Endodermal cell (in vitro differentiated cells): Measurements from ENCODE around the gene AP4B1. TPM values are rescaled to one million over a fixed set of nuclear protein-coding genes. Genes with fewer than 3 reads are reported as not detected.

Experiments used
- DNase-seq: peaks from one replicate; pipeline ENCODE4 v3.0.0-alpha.2; 2017
- H3K27ac ChIP-seq: 2 replicates; pipeline ENCODE4 v1.5.1; 2013; ENCODE audit warnings: mild to moderate bottlenecking, low read depth, low read length, moderate library complexity
- H3K27me3 ChIP-seq: 2 replicates; pipeline ENCODE4 v1.6.1; 2013; ENCODE audit warnings: mild to moderate bottlenecking, low read length, moderate library complexity; ENCODE audit not compliant: insufficient read depth, control insufficient read depth, poor library complexity, severe bottlenecking
- H3K36me3 ChIP-seq: 2 replicates; pipeline ENCODE4 v1.7.0; 2013; ENCODE audit warnings: mild to moderate bottlenecking, low read length, moderate library complexity; ENCODE audit not compliant: control insufficient read depth, insufficient read depth
- H3K4me1 ChIP-seq: one replicate; pipeline ENCODE4 v1.7.0; 2013; ENCODE audit warnings: low read length; ENCODE audit not compliant: control insufficient read depth, insufficient read depth
- H3K4me3 ChIP-seq: 2 replicates; pipeline ENCODE4 v1.5.1; 2013; ENCODE audit warnings: mild to moderate bottlenecking, low read length, moderate library complexity
- H3K9ac ChIP-seq: 2 replicates; pipeline ENCODE4 v1.6.1; 2013; ENCODE audit warnings: mild to moderate bottlenecking, low read length, moderate library complexity; ENCODE audit not compliant: poor library complexity, severe bottlenecking; ENCODE audit errors: extremely low read depth
- H3K9me3 ChIP-seq: 2 replicates; pipeline ENCODE4 v1.6.1; 2013; ENCODE audit warnings: mild to moderate bottlenecking, low read length, moderate library complexity; ENCODE audit not compliant: control insufficient read depth
- H3K27ac Mint-ChIP-seq: 2 replicates; pipeline ENCODE4 v1.8.0; 2020; ENCODE audit warnings: mixed read lengths
- H3K27me3 Mint-ChIP-seq: 2 replicates; pipeline ENCODE4 v1.8.0; 2021; ENCODE audit warnings: mild to moderate bottlenecking, mixed read lengths; ENCODE audit not compliant: insufficient read depth
- H3K36me3 Mint-ChIP-seq: 2 replicates; pipeline ENCODE4 v1.8.0; 2020; ENCODE audit warnings: low read depth, mixed read lengths
- H3K4me1 Mint-ChIP-seq: 2 replicates; pipeline ENCODE4 v1.8.0; 2020; ENCODE audit warnings: mixed read lengths
- H3K4me3 Mint-ChIP-seq: 2 replicates; pipeline ENCODE4 v1.8.0; 2020; ENCODE audit warnings: mild to moderate bottlenecking, moderate library complexity, mixed read lengths
- H3K9me3 Mint-ChIP-seq: 2 replicates; pipeline ENCODE4 v1.8.0; 2020; ENCODE audit warnings: mild to moderate bottlenecking, mixed read lengths
- CTCF ChIP-seq: fragments of 200-600 bp; sonication (generic); conservative IDR thresholded peaks from 2 replicates; pipeline ENCODE4 v1.5.0; 2021; ENCODE audit warnings: antibody characterized with exemption, mild to moderate bottlenecking
- WGBS, 2 experiments: methylation state at CpG; one replicate each; pipeline versions ENCODE4 v1.1.5 to v1.1.7; 2013; ENCODE audit warnings: missing lambda C conversion rate in 2 of 2, mixed read lengths in 1 of 2; ENCODE audit not compliant: insufficient coverage in 1 of 2, insufficient read length in 1 of 2; 5-methylcytosine and 5-hydroxymethylcytosine counted together
- total RNA-seq, 2 donors: library from RNA; stranded (reverse); fragmentation: NEBNext Ultra II Directional in 1 of 2; extraction: Animal tissue kit (Norgen Biotek cat#: 25700) in 1 of 2; gene quantifications; 2 replicates in 1 of 2; 3 replicates in 1 of 2; pipeline ENCODE4 v1.2.1, GENCODE V29; 2021

The AP4B1 gene
- total RNA-seq, 2 donors from 2014 or later: 9.6 to 14.7 TPM

GRCh38 chr1:113929750-113930498 lies 25.3 kb upstream of the AP4B1 start:
- peak overlapping the region; percentile 86 for H3K9ac ChIP-seq
- peak overlapping the region; percentile 96 for H3K4me3 ChIP-seq
- H3K27ac ChIP-seq: peak overlapping the region; percentile 68
- peaks cover 8% of the 10 kb centered on the region for H3K4me1 ChIP-seq
- no peaks in the 10 kb centered on the region for H3K9me3 Mint-ChIP-seq
- H3K27me3 Mint-ChIP-seq: peaks cover under 1% of the 10 kb centered on the region
- DNase-seq: no peak
- H3K9me3 ChIP-seq: no peaks in the 10 kb centered on the region
- H3K36me3 Mint-ChIP-seq: no peaks in the 10 kb centered on the region
- peaks cover 35% of the 10 kb centered on the region for H3K4me1 Mint-ChIP-seq
- peaks cover 3% of the 10 kb centered on the region for H3K27me3 ChIP-seq
- H3K27ac Mint-ChIP-seq: peak overlapping the region; percentile 79
- no peaks in the 10 kb centered on the region for H3K36me3 ChIP-seq
- WGBS, 2 experiments: 0% methylated on average over 13 to 64 of the region's 64 CpGs
- peak; percentile 45 for TF ChIP-seq CTCF
- peak overlapping the region; percentile 88 for H3K4me3 Mint-ChIP-seq

- peaks cover 8% of the 10 kb centered on the region for H3K27me3 Mint-ChIP-seq
Measured at GRCh38 chr1:113928941-113929749, 24.5 kb upstream of the AP4B1 start, which contains the start of gene HIPK1. HIPK1 (plus strand) TSS chr1:113929324.

More at GRCh38 chr1:113928941-113929749, 24.5 kb upstream of the AP4B1 start, which contains the start of gene HIPK1:
- peaks cover 34% of the 10 kb centered on the region for H3K4me1 Mint-ChIP-seq
- H3K9me3 Mint-ChIP-seq: no peaks in the 10 kb centered on the region
- H3K4me1 ChIP-seq: peaks cover 8% of the 10 kb centered on the region
- H3K9ac ChIP-seq: peak within 1 kb of the TSS; percentile 86
- no peak for TF ChIP-seq CTCF
- no peaks in the 10 kb centered on the region for H3K9me3 ChIP-seq
- no peaks in the 10 kb centered on the region for H3K36me3 Mint-ChIP-seq
- H3K27ac ChIP-seq: peak within 1 kb of the TSS; percentile 68
- H3K36me3 ChIP-seq: no peaks in the 10 kb centered on the region
- H3K4me3 Mint-ChIP-seq: peak within 1 kb of the TSS; percentile 88
- 2 to 3% methylated on average over 21 to 60 of the region's 61 CpGs for WGBS, 2 experiments
- peak; percentile 98 for DNase-seq
- peak within 1 kb of the TSS; percentile 96 for H3K4me3 ChIP-seq
- peak within 1 kb of the TSS; percentile 95 for H3K27ac Mint-ChIP-seq
- peaks cover 11% of the 10 kb centered on the region for H3K27me3 ChIP-seq
